K562 (cell line): ENCODE results near the gene CYB5R3. TPM values are rescaled to one million over a fixed set of nuclear protein-coding genes. Genes with fewer than 3 reads are reported as not detected.

ENCODE experiments used
- ATAC-seq: fragments of 200-7000 bp; cut with Tn5 transposase; 3 replicates; pipeline ENCODE4 v1.9.1; 2020; ENCODE audit warnings: moderate library complexity
- BruUV-seq: library from RNA; stranded (reverse); fragments of 400-500 nt; replicated peaks from 2 replicates; lab custom pipeline; 2021; lab: Mats Ljungman, UMichigan
- CTCF ChIA-PET: fragments of 300-600 bp; formaldehyde crosslinking; extraction: SDS; loops from one replicate; lab custom pipeline; 2021; ENCODE audit warnings: low intra/inter-chr PET ratio; lab: Yijun Ruan, JAX
- POLR2A ChIA-PET: fragments of 300-600, 350-650 bp; sonication (Branson Sonifier 250); formaldehyde crosslinking; extraction: SDS; loops from one replicate; lab custom pipeline; 2021; ENCODE audit warnings: antibody characterized with exemption, inconsistent platforms; lab: Yijun Ruan, JAX
- DNase-seq, 4 experiments: peaks; one replicate each; pipeline versions ENCODE4 v3.0.0 to v3.0.0-alpha.2; 2011 to 2018; ENCODE audit warnings: low spot score in 3 of 4, mixed read lengths in 3 of 4; ENCODE audit errors: extremely low read depth in 1 of 4
- FAIRE-seq: peaks from 2 replicates; lab custom pipeline; 2011; peaks lifted over from hg19 to GRCh38; lab: Jason Lieb, UNC
- H2AFZ ChIP-seq: 2 replicates; pipeline ENCODE4 v1.6.0; 2011; ENCODE audit warnings: low read depth, low read length, control low read depth, inconsistent platforms
- H3K27ac ChIP-seq: fragments of 200-600 bp; 3 replicates; pipeline ENCODE4 v1.8.0; 2011; ENCODE audit warnings: low read depth, mild to moderate bottlenecking, control low read depth, inconsistent platforms, low read length, moderate library complexity, mixed read lengths; ENCODE audit errors: extremely low read depth
- H3K27me3 ChIP-seq, 2 experiments: fragments of 300-600 bp in 1 of 2; 2 replicates in 1 of 2; 3 replicates in 1 of 2; pipeline versions ENCODE4 v1.6.0 to v1.8.0; 2011; ENCODE audit warnings: inconsistent platforms in 2 of 2, low read length in 2 of 2, mild to moderate bottlenecking in 1 of 2, mixed read lengths in 1 of 2, moderate library complexity in 1 of 2; ENCODE audit not compliant: control insufficient read depth in 2 of 2, insufficient read depth in 2 of 2
- H3K36me3 ChIP-seq: fragments of 300-600 bp; 3 replicates; pipeline ENCODE4 v1.8.0; 2011; ENCODE audit warnings: mild to moderate bottlenecking, low read length, inconsistent platforms; ENCODE audit not compliant: control insufficient read depth, insufficient read depth
- H3K4me1 ChIP-seq, 2 experiments: fragments of 200-600 bp in 1 of 2; replicated peaks in 1 of 2; 2 replicates in 1 of 2; 3 replicates in 1 of 2; pipeline versions ENCODE4 v1.5.1 to v1.8.0; 2011; ENCODE audit warnings: inconsistent platforms in 2 of 2, low read length in 2 of 2, mild to moderate bottlenecking in 1 of 2, mixed read lengths in 1 of 2, moderate library complexity in 1 of 2; ENCODE audit not compliant: control insufficient read depth in 2 of 2, insufficient read depth in 2 of 2
- H3K4me2 ChIP-seq: 2 replicates; pipeline ENCODE4 v1.6.1; 2011; ENCODE audit warnings: low read length, control low read depth, inconsistent platforms, mixed read lengths; ENCODE audit not compliant: insufficient read depth
- H3K4me3 ChIP-seq: fragments of 200-600 bp; sonication (generic), shearing (Covaris generic); 2 replicates; pipeline ENCODE4 v1.5.1; 2016; ENCODE audit warnings: control low read depth, inconsistent platforms
- H3K79me2 ChIP-seq: fragments of 200-600 bp; 3 replicates; pipeline ENCODE4 v1.8.0; 2011; ENCODE audit warnings: low read length, inconsistent platforms; ENCODE audit not compliant: control insufficient read depth, insufficient read depth
- H3K9ac ChIP-seq, 2 experiments: 2 replicates each; pipeline versions ENCODE4 v1.6.0 to v1.6.1; 2011; ENCODE audit warnings: low read depth in 2 of 2, low read length in 2 of 2, control low read depth in 1 of 2, inconsistent platforms in 1 of 2, mild to moderate bottlenecking in 1 of 2, mixed read lengths in 1 of 2; ENCODE audit not compliant: insufficient read depth in 1 of 2
- H3K9me1 ChIP-seq: one replicate; pipeline ENCODE4 v1.6.0; 2011; ENCODE audit warnings: inconsistent platforms, mild to moderate bottlenecking, low read length, moderate library complexity; ENCODE audit not compliant: control insufficient read depth, insufficient read depth
- H3K9me3 ChIP-seq: replicated peaks from 2 replicates; pipeline ENCODE4 v1.5.1; 2011; ENCODE audit warnings: low read depth, low read length, inconsistent platforms; ENCODE audit not compliant: control insufficient read depth, insufficient read depth
- H4K20me1 ChIP-seq: replicated peaks from 2 replicates; pipeline ENCODE4 v1.6.1; 2011; ENCODE audit warnings: low read length, inconsistent platforms, mixed read lengths; ENCODE audit not compliant: control insufficient read depth, insufficient read depth
- ATF2 ChIP-seq: sonication (generic); formaldehyde crosslinking; IDR thresholded peaks from 2 replicates; pipeline ENCODE4 v1.8.1; 2022; ENCODE audit warnings: missing genetic modification reagents
- KAT2B ChIP-seq: IDR thresholded peaks from one replicate; pipeline ENCODE4 v1.6.1; 2012; ENCODE audit warnings: low read depth, mild to moderate bottlenecking, control low read depth, inconsistent platforms, low read length, moderate library complexity
- MCM2 ChIP-seq: fragments of 450-650 bp; IDR thresholded peaks from 2 replicates; pipeline ENCODE4 v1.6.1; 2017; ENCODE audit warnings: low read depth, mild to moderate bottlenecking
- NFIC ChIP-seq: fragments of 450-650 bp; IDR thresholded peaks from 2 replicates; pipeline ENCODE4 v1.6.1; 2017; ENCODE audit warnings: mild to moderate bottlenecking, inconsistent platforms
- PBX2 ChIP-seq, 2 experiments: IDR thresholded peaks in 1 of 2; conservative IDR thresholded peaks in 1 of 2; 2 replicates each; pipeline ENCODE4 v1.6.1; 2016; ENCODE audit warnings: low read depth in 2 of 2, mild to moderate bottlenecking in 1 of 2, missing compliant biosample characterization in 1 of 2, missing genetic modification characterization in 1 of 2, moderate library complexity in 1 of 2
- TFAP4 ChIP-seq: sonication (generic); formaldehyde crosslinking; IDR thresholded peaks from 2 replicates; pipeline ENCODE4 v1.8.0; 2022; ENCODE audit warnings: missing genetic modification reagents, mild to moderate bottlenecking, moderate library complexity, borderline replicate concordance
- ZNF165 ChIP-seq: fragments of 250-450 bp; sonication (Bioruptor Pico); IDR thresholded peaks from 2 replicates; pipeline ENCODE4 v1.4.0; 2020; ENCODE audit warnings: borderline replicate concordance
- ZNF263 ChIP-seq: sonication (generic); formaldehyde crosslinking; IDR thresholded peaks from 2 replicates; pipeline ENCODE4 v1.8.0; 2022; ENCODE audit warnings: mild to moderate bottlenecking, missing genetic modification reagents, borderline replicate concordance
- WGBS: fragments of 100-300 bp; shearing (Covaris generic); methylation state at CpG from one replicate; pipeline ENCODE4 v1.1.6; 2016; ENCODE audit warnings: low coverage, mixed read lengths; ENCODE audit not compliant: insufficient coverage; ENCODE audit errors: missing lambda C conversion rate; 5-methylcytosine and 5-hydroxymethylcytosine counted together
- in situ Hi-C: fragments of 300-500 bp; cut with MboI; formaldehyde crosslinking; loops from 4 replicates; pipeline ENCODE4 v1.15.0; 2018; ENCODE audit warnings: inconsistent platforms, mixed read lengths
- intact Hi-C: fragments of 100-400 bp; cut with micrococcal nuclease; formaldehyde crosslinking; loops from 2 replicates; pipeline ENCODE4 v1.14.2; 2022
- polyA plus RNA-seq, 8 experiments: library from polyadenylated mRNA; depleted of rRNA in 4 of 8; stranded (reverse) in 5 of 8; unstranded in 3 of 8; fragments of >200 nt; fragmentation: Nextera tagmentation in 2 of 8; fragmentation: Illumina TruSeq in 1 of 8; extraction: Ambion mirVana in 2 of 8; extraction: Trizol in 1 of 8; gene quantifications; 2 replicates each; pipeline versions ENCODE4 v1.2.1 to v1.2.3, GENCODE V29; 2011 to 2014; ENCODE audit warnings: inconsistent platforms in 1 of 8, missing spikeins in 1 of 8
- total RNA-seq, 7 experiments: library from RNA; depleted of rRNA in 6 of 7; stranded (reverse); fragments of >200 nt in 6 of 7; fragmentation: Illumina TruSeq in 2 of 7; extraction: Trizol in 2 of 7; gene quantifications; 2 replicates each; pipeline versions ENCODE4 v1.2.1 to v1.2.3, GENCODE V29; 2011 to 2021; ENCODE audit warnings: low replicate concordance in 1 of 7

Gene CYB5R3
- total and polyA plus RNA-seq, 9 of the 15 experiments (the other 6 are each of a cell fraction or from before 2014, with no cell fraction given): 1.4 to 66.8 (median 23.4) TPM

- intact Hi-C loops: no loop called here
- ChIA-PET POLR2A (interaction anchor here (0.5 to 3.6 kb wide), 3 partner anchors 30 to 200 kb away, joined by 3 to 26 read pairs (median 4); partner anchors contain the start of gene POLDIP3), CTCF (no interaction called here)
- peak; percentile 51 for FAIRE-seq
- 51% methylated on average over 20 of the region's 22 CpGs for WGBS
- H3K27ac ChIP-seq: peak overlapping the region; percentile 29; the same call in 1 of the 3 replicates
- no TSS peak for BruUV-seq
- H3K4me2 ChIP-seq: no peak overlapping the region; the same call in 1 of the 2 replicates
- peak overlapping the region; percentile 20 to 71; a peak in 3 of 4 replicates for H3K9ac ChIP-seq
- no peak overlapping the region for H2AFZ ChIP-seq
- TF ChIP-seq ATF2 (CRISPR knock-in tag) (no peak), KAT2B (no peak), NFIC (peak; percentile 71), PBX2 (CRISPR knock-in tag; IDR thresholded peaks at IDR 0.05; ENCODE audit: low read depth) (no peak), PBX2 (tag; conservative IDR thresholded peaks at IDR 0.05; ENCODE audit: low read depth) (no peak), MCM2 (no peak), ZNF165 (no peak), TFAP4 (CRISPR knock-in tag) (peak; percentile 14; the same call in 1 of the 2 replicates), ZNF263 (CRISPR knock-in tag) (no peak)
- in situ Hi-C loops: no loop called here
- no peak for ATAC-seq
- peaks cover 3% of the 10 kb centered on the region; the same call in 2 of the 3 replicates for H3K36me3 ChIP-seq
- peaks cover 56 to 68% of the 10 kb centered on the region in 2 experiments for H3K4me1 ChIP-seq
- DNase-seq: no peak
- H3K9me3 ChIP-seq: no peaks in the 10 kb centered on the region
- peaks cover 2% of the 10 kb centered on the region for H3K9me1 ChIP-seq
- peaks cover 16% of the 10 kb centered on the region for H4K20me1 ChIP-seq
- no peak overlapping the region for H3K4me3 ChIP-seq
- H3K79me2 ChIP-seq: peaks cover 76% of the 10 kb centered on the region
- H3K27me3 ChIP-seq: no peaks in the 10 kb centered on the region; a peak in 1 of 5 replicates
These were observed 4.5 kb downstream of the CYB5R3 start for GRCh38 chr22:42644422-42645340.
